AML-193 (cell line): ENCODE measurements around the gene IP6K3.

ENCODE experiments used
- DNase-seq, 2 experiments: peaks; one replicate each; lab custom pipeline; 2025; lab: John Stamatoyannopoulos, UW

Gene IP6K3

GRCh38 chr6:33705268-33705885, 41.3 kb downstream of the IP6K3 start:
- DNase-seq, result no peak

DNA sequence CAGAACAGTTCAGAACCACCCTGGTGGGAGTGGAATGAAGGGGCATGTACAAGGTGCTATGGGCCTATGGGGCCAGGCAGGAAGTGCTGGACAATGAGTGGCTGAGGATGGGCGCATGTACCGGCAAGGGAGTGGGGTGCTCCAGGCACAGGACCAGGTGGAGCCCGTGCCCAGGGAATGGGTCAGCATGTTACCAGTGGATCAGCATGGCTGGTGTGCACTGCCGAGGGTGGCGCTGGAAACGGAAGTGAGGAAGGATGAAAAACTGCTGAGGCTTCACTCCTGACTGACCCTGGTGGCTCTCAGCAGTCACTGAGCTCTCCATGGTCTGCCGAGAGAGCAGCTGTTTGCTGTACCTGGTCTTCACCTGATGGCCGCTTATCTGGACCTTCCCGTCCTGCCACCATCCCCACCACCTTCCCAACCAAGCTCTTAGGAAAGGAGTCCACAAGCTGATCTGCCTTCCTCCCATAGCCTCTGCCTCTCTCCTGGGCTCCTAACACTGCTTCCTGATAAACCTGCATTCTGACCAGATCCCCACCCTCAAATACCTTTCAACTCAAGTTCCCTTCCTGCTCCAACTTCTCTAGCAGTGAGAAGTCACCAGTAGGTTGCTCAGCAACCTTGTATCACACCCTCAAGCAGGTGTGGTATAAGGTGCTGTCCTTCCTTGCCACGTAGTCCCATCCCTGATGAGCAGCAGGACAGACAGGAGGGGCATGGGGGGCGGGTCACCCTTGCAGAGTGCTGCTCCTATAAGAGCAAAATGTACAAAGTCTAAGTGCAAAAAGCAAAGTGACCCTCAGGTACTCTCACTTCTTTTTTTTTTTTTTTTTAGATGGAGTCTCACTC, 42.3 kb downstream of the IP6K3 start:
- no peak for DNase-seq

DNA sequence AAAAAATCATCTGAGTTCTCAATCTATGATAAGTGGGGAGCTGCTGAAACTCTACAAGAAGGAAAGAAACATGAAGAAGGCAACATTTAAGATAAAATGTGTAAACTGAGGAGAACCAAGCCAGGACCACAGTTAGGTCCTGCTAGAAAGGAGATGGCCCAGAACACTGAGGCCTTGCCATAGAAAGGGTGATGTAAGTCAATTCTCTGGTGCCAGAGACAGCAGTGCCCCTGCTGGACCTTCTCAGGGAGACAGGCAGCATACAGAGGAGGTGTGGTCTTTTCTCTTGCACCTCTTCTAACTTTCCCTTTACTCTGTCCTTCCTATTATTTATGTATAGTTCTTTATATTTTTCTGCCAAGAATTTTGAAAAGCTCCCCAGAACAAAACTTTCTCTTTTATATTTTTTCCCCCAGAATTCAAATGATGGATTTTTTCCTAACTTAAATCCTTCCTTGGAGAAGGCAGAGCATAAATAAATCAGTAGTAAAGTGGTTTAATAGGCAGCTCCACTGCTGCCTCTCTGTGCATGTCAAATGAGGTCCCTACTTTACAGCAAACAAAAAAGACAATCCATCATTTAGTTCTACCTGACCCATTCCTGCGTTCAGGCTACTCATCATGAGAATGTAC, 44.2 kb downstream of the IP6K3 start:
- DNase-seq, result peak; percentile 41 to 64

DNA sequence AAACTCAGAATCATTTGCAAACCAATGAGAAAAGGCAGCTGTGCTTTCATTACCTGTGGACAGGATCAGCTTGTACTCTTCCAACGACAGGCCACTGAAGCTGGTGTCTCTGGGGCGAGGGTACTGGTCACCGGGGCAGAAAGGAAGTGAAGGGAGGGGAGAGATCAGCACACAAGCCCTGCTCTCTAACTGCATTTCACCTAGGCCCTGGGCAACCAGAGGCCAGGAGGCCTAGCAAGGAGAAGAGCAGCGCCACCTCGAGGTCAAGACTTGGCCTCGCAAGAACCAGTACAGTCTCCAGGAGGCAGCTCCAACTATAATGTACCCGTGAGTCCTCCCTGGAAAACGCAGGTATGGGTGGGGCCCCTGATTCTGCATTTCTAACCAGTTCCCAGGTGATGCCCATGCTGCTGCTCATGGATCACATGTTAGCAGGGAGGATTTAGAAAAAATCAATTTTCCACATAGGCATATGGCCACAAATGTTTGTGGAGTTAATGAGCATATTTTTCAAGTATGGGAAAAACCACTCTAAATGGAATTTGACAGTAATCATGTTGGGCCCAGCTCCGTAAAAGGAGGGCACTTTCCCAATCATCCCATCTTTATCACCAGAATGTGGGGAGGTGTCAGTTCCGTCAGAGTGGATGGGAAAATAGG, 46.2 kb downstream of the IP6K3 start:
- peak; percentile 63 to 67 for DNase-seq

DNA sequence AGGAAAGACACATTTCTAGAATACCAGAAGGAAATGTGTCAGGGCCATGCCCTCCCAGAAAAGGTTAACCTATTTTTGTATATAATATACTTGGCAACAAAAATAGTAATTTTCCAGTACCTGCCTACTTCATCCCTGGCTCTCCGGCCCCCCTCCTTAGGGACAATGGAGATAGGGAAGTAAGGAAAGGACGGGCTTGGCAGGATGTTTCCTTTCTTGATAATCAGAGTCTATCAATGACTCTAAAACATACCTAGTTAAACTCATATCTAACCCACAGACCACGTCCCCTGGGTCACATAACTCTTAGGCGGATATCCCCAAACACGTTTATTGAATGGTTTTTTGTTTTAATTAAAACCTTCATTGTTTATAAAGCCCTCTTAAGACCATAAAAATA, 47.0 kb downstream of the IP6K3 start:
- DNase-seq, result no peak

DNA sequence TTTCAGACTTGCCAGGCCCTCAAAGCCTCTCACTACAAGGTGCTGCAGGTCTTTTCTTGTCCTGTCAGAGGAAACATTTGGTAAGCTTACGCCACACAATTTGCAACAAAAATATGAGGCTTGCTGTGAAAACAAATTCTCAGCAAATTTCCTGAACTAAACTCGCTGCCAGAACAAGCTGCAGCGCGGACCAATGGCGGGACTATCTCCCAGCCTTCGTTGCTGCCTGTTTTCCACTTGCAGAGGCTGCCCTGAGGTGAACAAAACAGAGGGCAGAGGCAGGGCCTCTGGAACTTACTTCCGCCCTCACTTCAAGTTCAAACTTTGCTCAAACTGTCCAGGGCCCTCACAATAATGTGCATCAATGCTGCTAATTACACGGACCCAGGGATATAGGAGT, 47.6 kb downstream of the IP6K3 start:
- DNase-seq, result no peak

- no peak for DNase-seq
Measured at GRCh38 chr6:33698494-33698893, 48.2 kb downstream of the IP6K3 start.

GRCh38 chr6:33697845-33698244, 48.9 kb downstream of the IP6K3 start:
- DNase-seq, result no peak

GRCh38 chr6:33696548-33697518, 49.9 kb downstream of the IP6K3 start:
- no peak for DNase-seq

DNA sequence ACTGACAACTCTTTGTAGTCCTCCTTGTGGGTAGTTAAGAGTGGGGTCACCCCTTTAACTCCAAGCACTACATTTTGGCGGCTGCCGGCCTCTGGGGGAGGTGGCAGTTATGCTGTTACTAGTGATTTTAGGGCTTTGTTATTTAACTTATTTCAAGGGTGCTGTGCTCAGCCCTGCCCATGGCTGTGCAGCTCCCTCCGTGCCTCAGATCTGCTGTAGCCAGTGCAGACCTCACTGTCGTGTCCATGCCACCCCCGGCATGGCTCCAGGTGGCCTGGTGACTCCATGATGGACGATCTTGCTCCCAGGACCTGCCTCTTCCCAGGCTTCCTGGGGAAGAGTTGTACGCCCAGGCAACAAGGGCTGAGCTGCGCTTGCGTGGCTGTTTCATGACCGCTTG, 50.6 kb downstream of the IP6K3 start:
- DNase-seq, result no peak

GRCh38 chr6:33695451-33695887, 51.2 kb downstream of the IP6K3 start:
- DNase-seq, result no peak

DNA sequence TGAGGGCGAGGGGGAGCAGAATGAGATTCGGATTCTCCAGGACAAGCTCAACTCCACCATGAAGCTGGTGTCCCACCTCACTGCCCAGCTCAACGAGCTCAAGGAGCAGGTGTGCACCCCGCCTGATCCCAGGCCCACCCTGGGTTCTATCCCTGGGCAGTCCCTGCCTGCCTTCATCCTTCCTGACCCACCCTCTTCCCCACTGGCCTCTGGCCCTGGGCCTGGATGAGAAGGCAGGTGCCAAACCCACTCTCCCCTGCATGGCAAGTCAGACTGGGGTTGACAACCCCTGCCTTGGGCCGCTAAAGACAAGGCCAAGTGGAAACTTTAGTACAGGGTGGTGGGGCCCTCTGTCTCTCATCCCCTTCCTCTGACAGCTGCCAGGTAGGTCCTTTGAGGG, 51.7 kb downstream of the IP6K3 start:
- no peak for DNase-seq

DNA sequence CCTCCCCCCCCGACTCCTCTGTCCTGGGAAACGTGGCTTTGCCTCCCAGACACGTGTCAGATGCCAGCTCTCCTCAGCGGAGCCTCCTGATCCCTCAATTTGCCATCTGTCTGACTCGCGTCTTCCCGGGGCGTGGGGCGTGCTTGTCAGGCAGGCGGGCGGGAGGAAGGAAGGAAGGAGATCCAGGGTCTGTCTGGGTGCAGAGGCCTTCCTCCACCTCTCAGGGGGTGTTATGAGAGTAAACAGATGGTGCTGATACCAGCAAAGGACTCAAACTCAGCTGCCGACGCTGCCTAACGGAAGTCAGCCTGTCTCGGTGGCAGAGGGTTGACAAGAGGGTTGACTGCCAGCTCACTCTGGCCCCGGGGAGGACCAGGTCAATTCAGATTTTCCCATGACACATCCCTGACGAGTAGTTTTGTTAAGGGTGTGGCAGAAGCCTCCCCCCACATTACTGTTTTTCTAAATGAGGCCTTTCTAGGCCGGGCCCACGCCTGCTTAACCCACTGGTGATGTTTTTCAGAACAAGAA, 52.2 kb downstream of the IP6K3 start:
- DNase-seq, result no peak

DNA sequence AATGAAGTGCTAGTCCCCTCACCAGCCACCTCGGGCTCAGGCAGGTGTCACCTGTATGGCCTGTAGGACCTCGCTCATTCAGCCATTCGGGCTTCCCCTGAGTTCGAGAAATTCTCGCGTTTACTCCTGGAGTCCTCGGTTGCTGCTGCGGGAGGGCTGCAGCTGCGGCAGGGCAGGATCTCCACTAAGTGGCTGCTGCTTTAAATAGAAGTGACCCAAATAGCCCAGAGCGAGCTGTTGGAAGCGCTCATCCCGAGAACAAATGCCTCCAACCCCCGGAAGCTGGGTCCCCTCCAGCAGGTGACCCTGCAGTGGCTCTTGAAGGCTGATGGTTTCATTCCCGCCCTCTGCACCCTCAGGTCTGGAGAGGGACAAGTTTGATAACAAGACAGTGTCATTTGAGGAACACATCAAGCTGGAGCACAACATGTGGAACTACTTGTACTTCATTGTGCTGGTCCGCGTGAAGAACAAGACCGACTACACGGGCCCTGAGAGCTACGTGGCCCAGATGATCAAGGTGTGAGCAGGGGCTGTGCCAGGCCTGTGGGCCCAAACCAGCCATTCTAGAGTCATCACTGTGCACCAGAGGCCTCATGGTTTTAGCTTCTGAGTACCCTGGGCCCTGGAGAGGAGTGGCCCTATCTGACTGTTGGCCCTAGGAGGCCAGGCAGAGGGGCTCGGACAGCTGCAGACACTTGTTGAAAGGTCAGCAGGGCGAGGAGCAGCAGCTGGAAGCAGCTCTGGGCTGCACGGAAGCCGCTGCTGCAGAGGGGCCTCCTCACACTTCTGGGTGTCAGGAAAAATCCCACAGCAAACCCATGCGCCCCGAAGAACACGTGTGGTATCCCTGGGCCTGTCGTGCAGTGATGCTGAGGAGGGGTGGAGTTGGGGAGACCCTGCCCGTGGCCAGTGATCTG, 53.3 kb downstream of the IP6K3 start:
- DNase-seq, result no peak

- DNase-seq, result no peak
Measured at GRCh38 chr6:33692760-33693158, 53.9 kb downstream of the IP6K3 start.

- DNase-seq, result no peak
Measured at GRCh38 chr6:33692078-33692759, 54.5 kb downstream of the IP6K3 start.

- DNase-seq, result no peak
Measured at GRCh38 chr6:33691456-33692077, 55.1 kb downstream of the IP6K3 start.

DNA sequence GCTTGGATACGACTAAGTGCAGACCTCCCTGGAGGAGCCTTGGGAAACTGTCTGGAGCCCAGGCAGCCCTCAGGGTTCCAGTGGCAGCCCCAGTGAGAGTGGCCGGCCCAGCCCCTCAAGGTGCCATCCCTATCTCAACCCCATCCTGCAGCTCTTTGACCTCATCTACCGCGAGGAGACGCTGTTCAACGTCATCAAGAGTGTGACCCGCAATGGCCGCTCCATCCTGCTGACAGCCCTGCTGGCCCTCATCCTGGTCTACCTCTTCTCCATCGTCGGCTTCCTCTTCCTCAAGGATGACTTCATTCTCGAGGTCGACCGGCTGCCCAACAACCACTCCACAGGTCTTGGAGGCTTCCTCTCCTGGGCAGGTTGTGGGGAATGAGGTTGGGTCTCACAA, 55.9 kb downstream of the IP6K3 start:
- no peak for DNase-seq

GRCh38 chr6:33689879-33690278, 56.8 kb downstream of the IP6K3 start:
- DNase-seq, result no peak
